H9 (cell line): ENCODE results near the gene BRI3. TPM values are rescaled to one million over a fixed set of nuclear protein-coding genes. Genes with fewer than 3 reads are reported as not detected.

Experiments
- DNase-seq: peaks from one replicate; pipeline ENCODE4 v3.0.0-alpha.2; 2017
- H2AFZ ChIP-seq: one replicate; pipeline ENCODE4 v1.6.1; 2013; ENCODE audit warnings: mild to moderate bottlenecking, low read length, control low read depth, moderate library complexity
- H2AK5ac ChIP-seq: 2 replicates; pipeline ENCODE4 v1.6.1; 2013; ENCODE audit warnings: low read length, control low read depth, mixed read lengths; ENCODE audit not compliant: insufficient read length
- H2BK120ac ChIP-seq: one replicate; pipeline ENCODE4 v1.6.1; 2013; ENCODE audit warnings: low read depth, mild to moderate bottlenecking, low read length, control low read depth, inconsistent platforms; ENCODE audit not compliant: poor library complexity, severe bottlenecking
- H2BK12ac ChIP-seq: 2 replicates; pipeline ENCODE4 v1.6.1; 2013; ENCODE audit warnings: low read length, control low read depth, mixed read lengths, low read depth; ENCODE audit not compliant: insufficient read length
- H2BK15ac ChIP-seq: 2 replicates; pipeline ENCODE4 v1.6.1; 2013; ENCODE audit warnings: low read depth, low read length, control low read depth
- H2BK20ac ChIP-seq: one replicate; pipeline ENCODE4 v1.6.1; 2013; ENCODE audit warnings: low read depth, mild to moderate bottlenecking, low read length, control low read depth, inconsistent platforms; ENCODE audit not compliant: poor library complexity, severe bottlenecking
- H2BK5ac ChIP-seq: 2 replicates; pipeline ENCODE4 v1.6.1; 2013; ENCODE audit warnings: low read length, control low read depth, mixed read lengths; ENCODE audit not compliant: insufficient read length
- H3K14ac ChIP-seq: 2 replicates; pipeline ENCODE4 v1.6.1; 2013; ENCODE audit warnings: low read length, control low read depth; ENCODE audit not compliant: insufficient read depth
- H3K18ac ChIP-seq: 2 replicates; pipeline ENCODE4 v1.6.1; 2013; ENCODE audit warnings: low read depth, mild to moderate bottlenecking, mixed read lengths, low read length, control low read depth; ENCODE audit not compliant: insufficient read length
- H3K23ac ChIP-seq: 2 replicates; pipeline ENCODE4 v1.6.1; 2013; ENCODE audit warnings: low read length, control low read depth, mixed read lengths, low read depth; ENCODE audit not compliant: insufficient read length
- H3K23me2 ChIP-seq: 2 replicates; pipeline ENCODE4 v1.6.1; 2013; ENCODE audit warnings: low read depth, mild to moderate bottlenecking, mixed read lengths, low read length, control low read depth; ENCODE audit not compliant: insufficient read length, poor library complexity, severe bottlenecking
- H3K27ac ChIP-seq: 2 replicates; pipeline ENCODE4 v1.5.1; 2013; ENCODE audit warnings: low read length, control low read depth, mixed read lengths, low read depth; ENCODE audit not compliant: insufficient read length
- H3K27me3 ChIP-seq: 2 replicates; pipeline ENCODE4 v1.6.1; 2013; ENCODE audit warnings: low read length, control low read depth, inconsistent platforms; ENCODE audit not compliant: insufficient read depth
- H3K4ac ChIP-seq: 2 replicates; pipeline ENCODE4 v1.6.1; 2013; ENCODE audit warnings: low read depth, mild to moderate bottlenecking, control low read depth, inconsistent platforms, low read length, moderate library complexity
- H3K4me1 ChIP-seq: 2 replicates; pipeline ENCODE4 v1.6.1; 2013; ENCODE audit warnings: low read length, control low read depth, inconsistent platforms; ENCODE audit not compliant: insufficient read depth
- H3K4me2 ChIP-seq: 2 replicates; pipeline ENCODE4 v1.6.1; 2013; ENCODE audit warnings: low read length, control low read depth, mixed read lengths; ENCODE audit not compliant: insufficient read length, insufficient read depth
- H3K56ac ChIP-seq: 2 replicates; pipeline ENCODE4 v1.6.1; 2013; ENCODE audit warnings: low read depth, mild to moderate bottlenecking, mixed read lengths, low read length, control low read depth; ENCODE audit not compliant: insufficient read length
- H3K79me1 ChIP-seq: 2 replicates; pipeline ENCODE4 v1.6.1; 2013; ENCODE audit warnings: low read depth, mild to moderate bottlenecking, moderate library complexity, low read length, control low read depth, inconsistent platforms; ENCODE audit not compliant: insufficient read depth, poor library complexity, severe bottlenecking
- H3K79me2 ChIP-seq: 2 replicates; pipeline ENCODE4 v1.6.1; 2013; ENCODE audit warnings: low read length, control low read depth, inconsistent platforms; ENCODE audit not compliant: insufficient read depth
- H3K9ac ChIP-seq: 2 replicates; pipeline ENCODE4 v1.6.1; 2013; ENCODE audit warnings: low read length, control low read depth, mixed read lengths; ENCODE audit not compliant: insufficient read length; ENCODE audit errors: extremely low read depth
- H3K9me3 ChIP-seq: one replicate; pipeline ENCODE4 v1.6.1; 2013; ENCODE audit warnings: low read depth, low read length, inconsistent platforms; ENCODE audit not compliant: control insufficient read depth
- H3T11ph ChIP-seq: one replicate; pipeline ENCODE4 v1.6.1; 2013; ENCODE audit warnings: mild to moderate bottlenecking, low read length, control low read depth, inconsistent platforms
- H4K20me1 ChIP-seq: one replicate; pipeline ENCODE4 v1.6.1; 2013; ENCODE audit not compliant: control insufficient read depth, insufficient read length, insufficient read depth
- H4K5ac ChIP-seq: 2 replicates; pipeline ENCODE4 v1.6.1; 2013; ENCODE audit warnings: low read depth, mild to moderate bottlenecking, mixed read lengths, low read length, control low read depth; ENCODE audit not compliant: insufficient read length
- H4K8ac ChIP-seq: replicated peaks from 2 replicates; pipeline ENCODE4 v1.6.1; 2013; ENCODE audit warnings: low read length, control low read depth, mixed read lengths, low read depth; ENCODE audit not compliant: insufficient read length
- H4K91ac ChIP-seq: 2 replicates; pipeline ENCODE4 v1.6.1; 2013; ENCODE audit warnings: low read depth, mild to moderate bottlenecking, moderate library complexity, mixed read lengths, low read length, control low read depth; ENCODE audit not compliant: insufficient read length
- H3K27ac Mint-ChIP-seq, 3 experiments: 2 replicates in 2 of 3; 3 replicates in 1 of 3; pipeline ENCODE4 v1.8.0; 2020 to 2021; ENCODE audit warnings: mixed read lengths in 3 of 3, mild to moderate bottlenecking in 1 of 3, moderate library complexity in 1 of 3
- H3K27me3 Mint-ChIP-seq: 2 replicates; pipeline ENCODE4 v1.8.0; 2021; ENCODE audit warnings: low read depth, mild to moderate bottlenecking, moderate library complexity, mixed read lengths
- H3K36me3 Mint-ChIP-seq, 3 experiments: 2 replicates in 2 of 3; 3 replicates in 1 of 3; pipeline ENCODE4 v1.8.0; 2020 to 2021; ENCODE audit warnings: low read depth in 3 of 3, mixed read lengths in 3 of 3; ENCODE audit not compliant: insufficient read depth in 1 of 3
- H3K4me1 Mint-ChIP-seq, 2 experiments: 2 replicates each; pipeline ENCODE4 v1.8.0; 2020; ENCODE audit warnings: mixed read lengths in 2 of 2
- H3K4me3 Mint-ChIP-seq, 2 experiments: 2 replicates in 1 of 2; 3 replicates in 1 of 2; pipeline ENCODE4 v1.8.0; 2020 to 2021; ENCODE audit warnings: mild to moderate bottlenecking in 2 of 2, mixed read lengths in 2 of 2, moderate library complexity in 1 of 2
- H3K9me3 Mint-ChIP-seq, 2 experiments: 2 replicates in 1 of 2; 3 replicates in 1 of 2; pipeline ENCODE4 v1.8.0; 2020; ENCODE audit warnings: mild to moderate bottlenecking in 2 of 2, mixed read lengths in 2 of 2, moderate library complexity in 1 of 2
- WGBS: extraction: QIAGEN DNeasy Blood & Tissue Kit; methylation state at CpG from one replicate; pipeline ENCODE4 v1.1.7; 2013; ENCODE audit warnings: missing lambda C conversion rate, low lambda C conversion rate, mixed read lengths; ENCODE audit not compliant: insufficient read length; ENCODE audit errors: extremely low coverage; 5-methylcytosine and 5-hydroxymethylcytosine counted together
- total RNA-seq: library from RNA; stranded (reverse); gene quantifications from 2 replicates; pipeline ENCODE4 v1.2.1, GENCODE V29; 2021
- TF ChIP-seq, protein P1 (sequence below): fragments of 200-600 bp; sonication (generic); conservative IDR thresholded peaks from 3 replicates; pipeline ENCODE4 v1.8.0; 2021; ENCODE audit warnings: antibody characterized with exemption, mild to moderate bottlenecking

Gene BRI3
- total RNA-seq, 1 experiment from 2014 or later = 102 TPM

DNA sequence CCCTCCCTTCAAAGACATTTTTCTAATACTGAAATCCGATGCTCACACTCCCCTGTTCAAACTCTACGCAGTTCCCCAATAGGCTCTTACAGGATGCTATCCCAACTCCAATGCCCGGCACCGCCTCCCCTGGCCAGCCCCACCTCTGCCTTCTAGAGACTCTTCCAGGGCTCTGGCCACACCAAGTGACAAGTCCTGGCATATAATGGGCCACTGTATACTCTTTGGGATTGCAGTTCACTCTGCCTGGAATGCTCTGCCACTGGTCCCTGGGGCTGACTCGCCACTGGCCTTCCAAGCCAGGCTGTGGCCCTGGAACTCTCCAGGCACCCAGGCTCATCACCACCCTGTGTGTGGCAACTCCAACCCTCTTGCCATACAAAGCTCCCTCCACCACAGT lies 3.1 kb upstream of the BRI3 start:
- H3K14ac ChIP-seq = no peak overlapping the region
- peak overlapping the region in 1 of 3 experiments; percentile 63; a peak in 1 of 7 replicates for H3K27ac Mint-ChIP-seq

More for the DNA sequence above, 3.1 kb upstream of the BRI3 start:
- H3K4me1 Mint-ChIP-seq = peaks cover 19 to 21% of the 10 kb centered on the region in 2 experiments
- peaks cover 2% of the 10 kb centered on the region for H3K27me3 Mint-ChIP-seq
- Histone ChIP-seq H3T11ph (no peak overlapping the region), H3K27ac (no peak overlapping the region), H3K23me2 (peaks cover 11% of the 10 kb centered on the region), H3K4me2 (no peak overlapping the region), H2BK5ac (no peak overlapping the region), H3K79me2 (no peaks in the 10 kb centered on the region; the same call in 1 of the 2 replicates), H4K8ac (no peak overlapping the region), H4K91ac (no peak overlapping the region), H2AFZ (no peak overlapping the region), H4K5ac (no peak overlapping the region), H3K4ac (no peak overlapping the region), H3K9ac (no peak overlapping the region), H3K18ac (no peak overlapping the region), H3K79me1 (no peaks in the 10 kb centered on the region), H4K20me1 (no peaks in the 10 kb centered on the region), H2BK15ac (no peak overlapping the region), H3K4me1 (no peaks in the 10 kb centered on the region), H2BK12ac (no peak overlapping the region), H3K23ac (no peak overlapping the region), H2AK5ac (no peak overlapping the region), H3K9me3 (no peaks in the 10 kb centered on the region), H3K56ac (no peak overlapping the region), H2BK20ac (no peak overlapping the region), H2BK120ac (no peak overlapping the region), H3K27me3 (no peaks in the 10 kb centered on the region)
- no peak overlapping the region for H3K4me3 Mint-ChIP-seq
- no CpG with 5 or more reads among the region's 5 CpGs for WGBS
- peaks cover 6 to 13% (median 9%) of the 10 kb centered on the region in 3 experiments; a peak in 6 of 7 replicates for H3K36me3 Mint-ChIP-seq
- DNase-seq = no peak
- H3K9me3 Mint-ChIP-seq = no peaks in the 10 kb centered on the region
- TF ChIP-seq, protein P1, sequence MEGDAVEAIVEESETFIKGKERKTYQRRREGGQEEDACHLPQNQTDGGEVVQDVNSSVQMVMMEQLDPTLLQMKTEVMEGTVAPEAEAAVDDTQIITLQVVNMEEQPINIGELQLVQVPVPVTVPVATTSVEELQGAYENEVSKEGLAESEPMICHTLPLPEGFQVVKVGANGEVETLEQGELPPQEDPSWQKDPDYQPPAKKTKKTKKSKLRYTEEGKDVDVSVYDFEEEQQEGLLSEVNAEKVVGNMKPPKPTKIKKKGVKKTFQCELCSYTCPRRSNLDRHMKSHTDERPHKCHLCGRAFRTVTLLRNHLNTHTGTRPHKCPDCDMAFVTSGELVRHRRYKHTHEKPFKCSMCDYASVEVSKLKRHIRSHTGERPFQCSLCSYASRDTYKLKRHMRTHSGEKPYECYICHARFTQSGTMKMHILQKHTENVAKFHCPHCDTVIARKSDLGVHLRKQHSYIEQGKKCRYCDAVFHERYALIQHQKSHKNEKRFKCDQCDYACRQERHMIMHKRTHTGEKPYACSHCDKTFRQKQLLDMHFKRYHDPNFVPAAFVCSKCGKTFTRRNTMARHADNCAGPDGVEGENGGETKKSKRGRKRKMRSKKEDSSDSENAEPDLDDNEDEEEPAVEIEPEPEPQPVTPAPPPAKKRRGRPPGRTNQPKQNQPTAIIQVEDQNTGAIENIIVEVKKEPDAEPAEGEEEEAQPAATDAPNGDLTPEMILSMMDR = no peak
